Stimulated activated CD4-positive, alpha-beta T cell treated with anti-CD3 and anti-CD28 coated beads, Interleukin-4, amount 100 ng/mL, for 24 hours (primary cell): ENCODE results near the gene MICAL3.

ENCODE experiments used
- DNase-seq: peaks from one replicate; pipeline ENCODE4 v3.0.0-alpha.2; 2020

MICAL3 gene

DNA sequence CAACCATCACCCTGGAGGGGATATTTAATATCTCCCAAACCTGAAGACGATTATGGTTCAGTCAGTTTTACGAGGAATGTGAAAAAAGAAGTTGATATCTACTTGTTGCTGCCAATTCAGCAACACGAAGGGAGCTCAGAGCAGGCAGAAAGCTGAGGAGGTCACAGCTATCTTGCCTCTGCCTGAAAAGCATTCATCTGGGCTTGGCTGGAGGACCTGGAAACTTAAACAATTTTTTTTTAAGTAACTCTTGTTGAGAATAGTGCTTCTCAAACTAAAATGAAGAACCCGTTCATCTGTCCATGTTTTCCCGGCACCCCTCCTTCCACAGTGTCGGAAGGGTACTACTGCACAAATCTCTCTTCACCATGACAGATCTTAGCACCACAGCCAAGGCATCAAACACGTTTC is 98.9 kb downstream of the MICAL3 start:
- DNase-seq = no peak

DNA sequence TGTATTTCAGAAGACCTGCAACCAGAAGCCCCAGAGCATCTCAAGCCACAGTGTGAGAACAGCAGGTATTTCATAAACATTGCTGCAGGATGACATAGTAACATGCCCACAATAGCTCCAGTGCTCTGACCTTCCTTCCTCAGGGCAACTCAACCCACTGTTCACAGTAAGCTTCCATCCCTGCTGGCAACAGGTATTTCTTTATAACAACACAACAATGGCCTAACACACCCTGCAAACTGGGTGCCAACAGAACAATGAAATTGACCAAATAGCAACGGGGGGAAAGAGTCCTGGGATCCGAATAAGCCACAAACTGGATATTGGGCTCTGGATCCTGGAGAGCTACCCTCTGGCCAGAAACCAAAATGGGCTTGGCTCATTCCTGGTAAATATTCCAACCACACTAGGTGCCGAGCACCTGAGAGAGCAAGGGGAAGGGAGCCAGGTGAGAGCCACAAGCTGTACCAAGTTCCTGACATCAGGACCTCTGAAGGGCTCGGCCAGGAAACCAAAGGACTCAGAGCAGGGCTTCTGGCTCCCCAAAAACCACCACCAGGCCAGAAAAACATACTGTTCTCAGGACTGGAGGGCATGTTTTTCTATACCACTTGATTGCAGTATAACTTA is 99.5 kb downstream of the MICAL3 start:
- no peak for DNase-seq

DNA sequence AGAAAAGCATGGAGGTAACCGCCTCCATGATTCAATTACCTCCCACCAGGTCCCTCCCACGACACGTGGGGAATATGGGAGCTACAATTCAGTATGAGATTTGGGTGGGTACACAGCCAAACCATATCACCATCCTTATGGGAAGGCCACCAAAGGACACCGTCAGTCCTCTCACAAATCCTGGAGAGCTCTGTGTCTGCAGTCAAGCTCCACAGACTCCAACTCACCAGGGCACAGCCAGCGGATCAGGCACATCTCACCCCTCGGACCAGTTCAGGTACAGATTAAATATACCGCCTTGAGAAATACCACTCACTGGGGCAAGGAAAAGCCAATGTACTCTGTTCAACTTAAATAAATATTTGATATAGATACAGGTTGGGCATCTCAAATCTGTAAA is 100.3 kb downstream of the MICAL3 start:
- DNase-seq = no peak

DNA sequence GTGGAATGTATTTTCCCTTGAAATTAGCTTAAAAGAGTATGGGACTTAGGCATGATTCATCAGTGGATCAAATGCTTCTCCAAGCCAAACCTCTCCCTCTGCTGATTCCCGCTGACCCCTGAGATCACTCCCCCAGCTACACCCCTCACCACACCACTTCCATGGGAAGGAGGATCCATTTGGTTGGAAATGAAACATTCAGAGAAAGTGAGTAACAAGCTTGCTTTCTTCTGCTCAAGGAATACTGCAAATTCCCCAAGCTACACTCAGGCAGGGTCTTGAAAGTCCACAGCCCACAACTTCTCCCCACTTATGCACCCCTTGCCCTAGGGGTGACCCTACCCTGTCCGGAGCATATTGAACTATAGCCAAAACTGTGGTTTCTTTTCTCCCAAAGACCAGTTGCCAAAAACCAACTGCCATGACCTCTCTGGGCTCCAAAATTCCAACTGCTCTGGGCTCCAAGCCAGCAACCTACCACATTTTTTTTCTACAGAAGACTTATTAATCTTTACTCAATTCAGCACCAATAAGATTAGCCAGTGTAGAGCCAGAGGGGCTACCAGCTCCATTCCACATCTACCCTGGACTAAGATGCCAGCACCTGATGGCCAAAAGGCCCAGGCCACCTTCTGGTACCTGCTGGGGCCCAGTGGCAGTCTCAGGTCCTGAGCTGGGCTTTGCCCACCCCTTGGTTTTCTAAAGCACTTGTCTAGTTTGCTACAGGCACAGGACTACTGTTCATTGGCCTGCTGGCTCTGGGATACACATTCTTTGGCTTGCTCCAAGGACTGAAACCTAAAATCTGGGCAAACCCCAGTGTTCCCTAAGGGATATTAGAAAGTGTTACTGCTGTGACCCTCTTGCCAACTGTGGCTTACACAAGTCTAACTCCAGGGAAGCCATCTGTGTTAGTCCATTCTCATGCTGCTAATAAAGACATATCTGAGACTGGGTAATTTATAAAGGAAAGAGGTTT is 101.1 kb downstream of the MICAL3 start:
- DNase-seq = no peak

DNA sequence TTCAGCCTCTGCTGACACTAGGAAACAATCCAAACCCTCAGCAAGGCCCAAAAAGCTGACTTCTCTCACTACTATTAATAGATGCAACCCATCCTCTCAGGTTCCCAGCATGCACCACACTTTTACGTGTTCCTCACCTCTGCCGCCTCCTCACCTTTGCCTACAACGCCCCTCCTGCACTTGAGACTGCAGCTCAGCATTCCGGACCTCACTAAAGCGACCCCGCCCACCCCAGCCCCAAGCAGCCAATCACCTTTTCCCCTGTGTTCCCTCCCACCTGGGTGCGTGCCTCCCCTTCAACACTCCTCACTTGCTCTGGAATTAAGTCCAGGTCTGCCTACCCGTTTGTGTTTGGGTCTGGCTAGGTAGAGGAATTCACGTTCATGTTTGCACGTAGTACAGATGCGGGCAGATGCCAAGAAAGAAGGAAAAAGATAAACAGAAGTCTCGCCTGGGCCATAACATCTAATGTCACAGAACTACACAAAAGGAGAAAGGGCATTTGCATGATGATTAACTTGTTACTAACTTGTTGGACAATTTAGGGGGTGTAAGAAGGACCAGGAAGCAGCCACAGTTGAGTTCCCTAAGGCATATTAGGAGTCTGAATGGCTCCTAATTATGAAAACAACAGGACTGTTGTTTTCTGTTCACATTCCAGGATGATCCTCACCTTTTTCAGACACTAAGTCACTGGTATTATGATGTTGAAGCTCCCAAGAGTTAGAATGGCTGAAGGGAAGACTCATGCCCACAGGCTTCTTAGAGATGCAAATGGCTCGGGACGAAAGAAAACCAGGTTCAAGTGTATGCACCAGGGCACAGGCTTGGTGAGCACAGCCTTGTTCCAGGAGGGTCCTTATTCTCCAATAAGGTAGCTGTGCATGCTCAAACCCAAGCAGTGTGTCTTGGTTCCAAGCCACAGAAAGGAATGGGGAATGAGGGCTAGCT is 102.2 kb downstream of the MICAL3 start:
- no peak for DNase-seq

DNA sequence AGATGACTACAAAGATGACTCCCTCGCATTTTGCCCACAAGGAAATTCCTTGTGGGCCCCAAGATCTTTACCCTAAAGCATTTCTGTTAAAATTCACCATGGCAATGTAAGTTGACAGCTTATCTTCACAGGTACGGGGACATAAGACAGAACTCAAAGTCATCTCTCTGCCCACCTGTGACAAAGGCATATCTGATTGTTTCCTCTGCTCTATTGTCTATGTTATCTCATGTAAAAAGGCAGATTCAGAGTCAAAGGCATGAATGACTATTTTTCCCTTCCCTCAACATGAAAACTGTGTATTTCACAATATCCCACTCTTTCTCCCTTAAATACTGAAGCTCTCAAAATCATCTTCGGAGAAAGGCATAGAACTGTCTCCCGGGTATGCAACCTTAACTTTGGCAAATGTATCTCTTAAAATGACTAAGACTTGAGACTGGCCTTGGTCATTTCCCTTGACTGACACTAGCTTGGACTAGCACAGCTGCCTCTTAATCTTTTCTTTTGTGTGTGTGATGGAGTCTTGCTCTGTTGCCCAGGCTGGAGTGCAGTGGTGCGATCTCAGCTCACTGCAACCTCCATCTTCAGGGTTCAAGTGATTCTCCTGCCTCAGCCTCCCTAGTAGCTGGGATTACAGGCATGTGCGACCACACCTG is 103.2 kb downstream of the MICAL3 start:
- no peak for DNase-seq

DNA sequence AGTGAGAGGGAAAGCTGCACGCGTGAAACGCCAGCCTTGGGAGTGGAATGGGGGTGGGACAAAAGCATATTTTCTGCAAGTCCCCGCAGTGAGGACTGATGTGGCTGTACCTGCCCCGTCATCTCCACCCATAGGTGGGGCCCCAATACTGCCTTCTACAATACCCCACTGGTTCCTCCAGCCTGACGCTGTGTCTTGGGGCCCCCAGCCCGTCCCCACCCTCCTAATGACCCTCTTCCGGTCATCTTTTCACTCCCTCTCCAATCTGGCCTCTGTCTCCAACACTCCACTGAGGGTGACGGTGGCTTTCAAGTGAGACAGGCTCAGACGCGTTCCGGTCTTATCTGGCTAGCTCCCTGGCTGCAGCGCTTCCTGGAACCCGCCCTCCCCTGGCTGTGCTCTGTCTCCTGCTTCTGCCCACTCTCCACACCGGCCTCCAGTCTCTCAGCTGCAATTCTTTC is 104.2 kb downstream of the MICAL3 start:
- DNase-seq = no peak

DNA sequence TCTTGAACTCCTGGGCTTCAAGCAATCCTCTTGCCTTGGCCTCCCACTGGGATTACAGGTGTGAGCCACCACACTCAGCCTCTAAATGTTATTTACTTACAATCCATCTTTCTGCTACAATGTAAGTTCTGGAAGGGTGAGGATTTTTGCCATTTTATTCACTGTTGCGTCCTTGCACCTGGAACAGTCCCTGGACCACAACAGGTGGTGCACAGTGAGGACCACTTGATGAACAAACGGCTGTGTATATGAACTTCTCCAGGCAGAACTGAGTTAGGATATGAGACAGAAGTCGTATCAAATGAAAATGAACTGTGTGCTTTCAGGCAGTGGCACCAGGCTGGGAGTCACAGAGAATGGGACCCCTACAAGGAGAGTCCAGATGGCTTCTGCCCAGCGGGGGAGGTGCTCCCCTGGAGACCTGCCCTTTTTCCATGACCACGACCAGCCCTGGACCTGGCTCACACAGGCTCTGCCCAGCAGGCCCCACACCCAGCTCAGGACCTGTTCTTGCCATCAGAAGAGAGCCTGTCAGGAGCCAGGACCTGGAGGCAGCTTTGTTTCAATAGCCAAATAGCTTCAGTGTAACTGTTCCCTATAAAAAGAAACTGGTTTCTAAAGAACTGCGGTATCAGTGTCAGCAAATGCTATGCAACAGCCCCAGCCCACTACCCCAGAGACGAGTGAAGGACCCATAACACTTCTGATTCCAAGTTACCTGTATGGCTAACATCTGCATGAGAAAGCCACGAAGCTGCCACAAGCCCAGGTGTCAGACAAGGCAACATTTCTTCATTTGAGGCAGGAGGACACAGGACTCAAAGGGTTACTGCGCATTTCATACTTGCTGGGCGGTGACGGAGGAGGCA is 104.9 kb downstream of the MICAL3 start:
- no peak for DNase-seq

DNA sequence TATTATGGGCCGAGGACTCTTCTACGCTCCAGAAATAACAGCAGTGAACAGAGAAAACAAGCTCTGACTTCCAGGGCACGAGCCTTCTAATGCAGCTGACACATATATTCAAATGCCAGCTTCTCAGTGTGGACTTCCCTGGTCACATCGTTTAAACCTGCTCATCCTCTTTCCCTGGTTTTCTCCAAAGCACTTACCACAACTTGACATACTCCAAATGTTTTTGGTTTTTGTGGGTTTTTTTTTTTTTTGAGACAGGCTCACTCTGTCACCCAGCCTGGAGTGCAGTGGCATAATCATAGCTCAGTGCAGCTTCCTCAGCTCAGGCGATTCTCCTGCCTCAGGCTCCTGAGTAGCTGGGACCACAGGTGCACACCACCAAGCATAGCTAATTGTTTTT is 105.5 kb downstream of the MICAL3 start:
- DNase-seq = no peak

DNA sequence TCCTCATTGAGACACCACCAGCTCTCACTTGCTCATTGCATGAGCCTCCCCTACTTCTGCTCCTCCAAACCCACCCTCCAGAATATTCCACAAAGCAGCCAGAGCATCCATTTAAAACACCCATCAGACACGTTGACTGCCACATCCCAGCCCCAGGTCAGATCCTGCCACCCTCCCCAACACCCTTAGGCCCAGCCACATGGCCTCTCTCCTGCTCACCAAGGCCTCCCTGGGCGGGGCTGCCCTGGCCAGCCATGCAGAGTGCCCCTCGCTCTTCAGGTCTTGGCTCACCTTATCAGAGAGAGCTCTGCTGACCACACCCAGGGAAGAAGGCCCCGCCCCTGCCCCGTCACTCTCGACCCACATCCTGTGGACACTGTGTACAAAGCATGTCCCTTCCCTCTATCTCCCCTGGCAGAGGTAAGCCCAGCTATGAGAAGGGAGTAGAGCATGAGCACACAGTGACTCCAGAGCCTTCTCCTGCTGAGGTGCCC is 106.8 kb downstream of the MICAL3 start:
- DNase-seq = no peak

DNA sequence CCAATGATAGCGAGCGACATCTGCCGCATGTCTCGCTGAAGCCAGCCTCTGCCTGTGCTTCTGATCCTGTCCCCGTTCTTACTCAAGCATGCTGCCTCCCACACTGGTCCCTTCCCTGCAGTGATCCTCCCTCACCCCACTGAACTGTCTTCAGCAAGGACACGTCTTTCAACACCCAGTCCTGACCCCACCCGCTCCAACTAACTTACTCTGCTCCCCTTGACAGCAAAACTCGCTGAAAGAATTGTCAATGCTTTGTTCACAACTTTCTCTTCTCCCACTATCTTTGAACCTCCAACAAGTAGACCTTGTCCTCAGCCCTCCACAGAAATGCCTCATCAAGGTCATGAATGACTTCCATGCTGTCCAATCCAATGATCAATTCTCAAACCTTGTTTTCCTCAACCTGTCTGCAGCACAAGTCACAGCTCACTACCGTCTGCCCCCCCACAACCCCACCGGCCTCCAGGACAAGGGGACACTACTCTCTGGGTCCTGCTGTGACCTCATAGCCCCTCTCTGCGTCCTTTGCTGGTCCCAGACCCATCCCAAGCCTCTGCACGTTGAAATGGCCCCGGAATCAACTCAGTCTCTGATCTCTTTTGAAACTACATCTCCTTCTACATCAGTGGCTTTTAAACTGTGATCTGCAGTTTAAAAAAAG is 108.0 kb downstream of the MICAL3 start:
- no peak for DNase-seq

DNA sequence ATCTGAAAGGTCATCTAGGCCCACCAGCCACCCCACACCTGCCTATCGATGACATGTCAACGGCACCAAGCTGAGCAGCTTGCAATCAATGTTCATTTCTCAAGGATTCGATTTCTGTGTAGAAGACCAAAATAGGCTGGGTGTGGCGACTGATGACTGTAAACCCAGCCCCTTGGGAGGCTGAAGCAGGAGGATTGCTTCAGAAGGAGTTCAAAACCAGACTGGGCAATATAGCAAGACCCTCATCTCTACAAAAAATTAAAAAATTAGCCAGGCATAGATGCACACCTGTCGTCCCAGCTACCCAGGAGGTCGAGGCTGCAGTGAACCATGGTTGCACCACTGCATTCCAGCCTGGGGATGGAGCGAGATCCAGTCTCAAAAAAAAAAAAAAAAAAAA is 108.7 kb downstream of the MICAL3 start:
- no peak for DNase-seq

DNA sequence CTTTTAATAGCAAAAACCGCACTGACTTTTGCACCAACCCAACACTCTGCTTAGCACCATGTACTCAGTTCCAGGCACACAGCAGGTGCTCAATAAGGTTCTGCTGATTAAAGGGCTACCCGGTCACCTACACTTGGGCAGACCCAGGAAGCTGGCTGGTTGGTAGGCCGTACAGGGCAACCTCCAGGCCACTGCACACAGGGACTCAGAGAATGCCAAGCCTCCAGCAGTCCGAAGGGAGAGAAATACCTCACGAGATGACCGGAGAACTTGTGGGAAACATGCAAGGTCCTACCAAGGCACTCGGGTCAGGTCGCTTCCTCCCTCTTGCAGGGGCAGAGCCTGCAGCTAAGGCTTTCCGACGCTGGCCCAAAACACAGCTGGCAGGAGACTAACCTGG is 109.2 kb downstream of the MICAL3 start:
- DNase-seq = no peak

DNA sequence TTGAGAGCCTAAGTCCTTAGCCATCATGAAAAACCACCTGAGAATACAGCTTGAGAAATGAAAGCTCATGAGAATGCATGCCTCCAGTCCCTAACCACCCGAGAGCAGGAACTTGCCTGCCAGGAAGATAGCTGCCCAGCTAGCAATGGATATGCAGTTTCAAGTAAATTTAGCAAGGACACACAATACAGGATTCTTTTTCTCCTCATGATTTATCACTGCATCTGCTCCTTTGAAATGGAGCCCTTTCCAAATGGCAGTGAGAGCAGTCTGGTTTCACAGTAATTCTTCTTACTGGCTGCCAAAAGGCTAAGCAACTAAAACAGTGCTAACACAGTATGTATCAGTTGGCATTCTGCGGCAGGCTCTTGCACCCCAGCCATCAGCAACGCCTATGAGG is 109.9 kb downstream of the MICAL3 start:
- no peak for DNase-seq

DNA sequence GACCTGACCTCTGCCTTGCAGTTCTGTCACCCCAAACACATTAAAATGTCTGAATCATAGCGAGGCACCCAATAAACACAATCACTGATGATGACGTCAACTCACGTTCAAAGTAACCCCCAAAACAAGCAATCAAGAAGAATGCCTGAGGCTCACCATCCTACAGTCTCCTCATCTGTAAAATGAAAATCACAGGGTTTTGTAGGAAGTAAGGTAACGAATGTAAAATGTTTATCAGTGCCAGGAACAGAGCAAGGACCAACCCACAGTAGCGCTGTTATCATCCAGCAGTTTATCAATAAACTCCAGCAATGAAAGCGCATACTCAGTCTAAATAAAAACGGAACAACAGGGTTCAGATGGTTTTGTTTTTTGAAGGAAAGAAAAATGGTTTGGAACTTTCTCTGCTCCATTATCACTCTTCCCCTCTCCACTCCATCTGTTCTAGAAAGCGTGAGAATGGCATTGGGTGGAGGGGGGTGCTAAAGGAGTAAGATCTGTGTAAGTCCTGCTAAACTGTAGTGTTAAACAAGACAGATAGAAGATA is 110.5 kb downstream of the MICAL3 start:
- no peak for DNase-seq

DNA sequence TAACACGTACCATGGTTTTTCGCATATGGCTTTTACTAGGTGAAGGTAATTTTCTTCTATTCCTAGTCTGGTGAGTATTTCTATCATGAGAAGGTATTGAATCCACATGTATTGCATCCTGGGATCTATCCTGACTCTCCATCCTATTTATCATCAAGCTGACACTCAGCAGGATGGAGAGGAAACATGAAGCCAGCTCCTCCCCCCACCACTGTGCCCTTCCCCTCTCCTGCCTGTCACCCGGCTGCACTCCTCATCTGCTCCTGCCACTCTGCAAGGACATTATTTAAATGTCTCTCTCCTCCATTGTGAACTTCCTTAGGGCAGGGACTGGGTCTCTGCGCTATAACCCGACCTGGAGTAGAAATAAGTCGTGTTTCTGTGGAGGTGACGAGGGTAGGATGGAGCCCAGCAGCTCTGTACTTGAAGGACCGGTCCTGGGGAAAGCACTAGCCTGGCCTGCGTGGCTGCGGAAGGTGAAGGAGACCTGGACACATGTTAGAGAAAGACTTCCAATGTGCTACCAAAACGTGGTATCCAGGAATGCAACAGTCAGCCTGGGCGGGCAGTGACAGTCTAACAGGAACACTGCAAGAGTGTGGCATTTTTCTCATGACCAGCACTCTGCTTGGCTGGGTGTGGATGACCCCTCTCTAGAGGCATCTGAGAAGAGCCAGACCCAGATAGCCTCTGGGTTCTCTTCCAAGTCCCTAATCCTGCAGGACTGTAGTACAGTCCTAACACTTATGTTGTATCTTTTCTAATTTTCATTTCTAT is 111.2 kb downstream of the MICAL3 start:
- DNase-seq = no peak

DNA sequence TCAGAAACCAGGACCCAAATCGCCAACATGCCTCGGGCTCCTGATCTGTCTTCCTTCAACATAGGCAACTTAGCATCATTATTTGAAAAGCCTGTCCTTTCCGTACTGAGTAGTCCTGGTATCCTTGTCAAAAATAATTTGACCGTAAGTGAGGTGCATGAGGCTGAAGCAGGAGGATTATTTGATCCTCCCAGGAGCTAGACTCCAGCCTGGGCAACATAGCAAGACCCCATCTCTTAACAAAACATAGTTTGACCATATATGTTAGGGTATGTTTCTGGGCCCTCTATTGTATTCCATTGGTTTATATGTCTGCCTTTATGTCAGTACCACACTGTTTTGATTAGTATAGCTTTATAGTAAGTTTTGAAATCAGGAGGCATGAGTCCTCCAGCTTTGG is 112.5 kb downstream of the MICAL3 start:
- DNase-seq = no peak

DNA sequence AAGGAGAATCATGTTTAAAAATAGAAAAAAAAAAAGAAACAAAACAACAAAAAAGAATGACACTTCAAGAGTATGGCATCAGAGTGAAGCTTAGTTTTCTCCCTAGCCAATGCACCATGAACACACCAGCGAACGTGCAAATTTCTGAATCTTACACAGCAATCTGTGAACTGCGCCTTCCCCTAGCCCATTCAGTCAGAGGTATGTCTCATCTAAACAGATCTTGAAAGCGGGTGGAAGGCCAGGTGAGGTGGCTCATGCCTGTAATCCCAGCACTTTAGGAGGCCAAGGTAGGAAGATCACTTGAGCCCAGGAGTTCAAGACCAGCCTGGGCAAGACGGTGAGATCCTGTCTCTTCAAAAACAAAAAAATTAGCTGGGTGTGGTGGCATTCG is 113.1 kb downstream of the MICAL3 start:
- DNase-seq = no peak

DNA sequence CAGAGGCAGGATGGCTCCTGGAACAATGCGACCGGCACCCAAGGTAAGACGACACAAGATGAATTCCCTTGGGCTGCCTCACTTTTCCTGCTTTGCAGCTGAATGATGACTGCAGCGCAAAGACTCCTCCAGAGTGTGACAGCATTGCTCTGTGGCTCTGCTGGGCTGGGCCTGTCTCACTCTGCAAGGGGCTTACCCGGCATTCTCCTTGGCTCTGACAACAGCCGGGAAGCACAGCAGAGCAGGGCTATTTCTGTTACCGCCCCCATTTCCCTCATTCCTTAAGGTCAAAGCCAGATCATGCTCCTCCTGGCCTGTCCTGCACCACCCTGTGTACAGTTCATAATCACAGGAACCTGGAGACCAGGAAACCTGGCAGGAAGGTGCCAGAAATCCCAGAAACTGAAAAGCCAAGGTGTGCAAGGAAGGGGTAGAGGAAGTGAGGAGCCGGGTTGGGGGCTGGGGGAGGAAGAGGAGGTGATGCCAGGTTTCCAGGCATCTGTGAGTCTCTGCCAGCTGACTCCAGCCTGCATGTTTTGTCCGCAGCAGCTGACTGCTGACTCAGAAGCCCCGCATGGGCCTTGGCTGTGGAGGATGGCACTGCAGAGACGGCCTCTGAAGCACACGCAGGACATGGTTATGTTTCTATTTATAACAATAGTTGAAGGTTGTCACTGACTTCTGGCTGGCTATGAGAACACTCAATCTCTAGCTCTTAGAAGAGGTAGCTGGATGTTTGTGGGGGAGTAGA is 113.6 kb downstream of the MICAL3 start:
- DNase-seq = no peak
